NCI-H128 (cell line): ENCODE measurements around the gene ANGPTL8.

Experiments
- DNase-seq: peaks from one replicate; lab custom pipeline; 2025; ENCODE audit not compliant: unreplicated experiment; lab: John Stamatoyannopoulos, UW

ANGPTL8 gene

GRCh38 chr19:11288349-11288748 is 48.9 kb downstream of the ANGPTL8 start:
- DNase-seq: no peak

- DNase-seq: no peak
Observed at GRCh38 chr19:11290256-11290655, 50.8 kb downstream of the ANGPTL8 start.

- no peak for DNase-seq
Observed at GRCh38 chr19:11291415-11291814, 52.0 kb downstream of the ANGPTL8 start.
